ENCODE results near the gene NADSYN1.
A peak's percentile ranks its signal among the peaks of the same experiment; 100 is the strongest.
"Not testable (repeated sequence)": the region's sequence is repeated elsewhere in the genome, so short reads cannot be mapped to it uniquely, and the experiment has no call there.

NADSYN1 gene

GRCh38 chr11:71530602-71531001 lies 77.6 kb downstream of the NADSYN1 start:
- H3K27me3 Mint-ChIP-seq: peaks cover 22% of the 10 kb centered on the region
- no peak overlapping the region for H3K27ac Mint-ChIP-seq
- H3K4me3 Mint-ChIP-seq: no peak overlapping the region
- no peaks in the 10 kb centered on the region for H3K9me3 Mint-ChIP-seq
- no peaks in the 10 kb centered on the region for H3K4me1 Mint-ChIP-seq
- no peak for ATAC-seq
- DNase-seq: no peak

GRCh38 chr11:71532036-71532610 lies 79.1 kb downstream of the NADSYN1 start:
- Mint-ChIP-seq H3K27ac (peak overlapping the region; percentile 38 to 72), H3K4me3 (no peak overlapping the region), H3K9me3 (no peaks in the 10 kb centered on the region), H3K27me3 (peaks cover 14% of the 10 kb centered on the region), H3K4me1 (no peaks in the 10 kb centered on the region)
- DNase-seq: no peak
- no peak for ATAC-seq

- H3K4me1 Mint-ChIP-seq, H3K4me3 Mint-ChIP-seq, H3K27me3 Mint-ChIP-seq, H3K27ac Mint-ChIP-seq, ATAC-seq, H3K9me3 Mint-ChIP-seq, DNase-seq: not testable (repeated sequence)
Observed at GRCh38 chr11:71534711-71535608, 82.0 kb downstream of the NADSYN1 start.

GRCh38 chr11:71535825-71536224 lies 82.8 kb downstream of the NADSYN1 start:
- no peak for ATAC-seq
- no peaks in the 10 kb centered on the region for H3K27me3 Mint-ChIP-seq
- no peak overlapping the region for H3K4me3 Mint-ChIP-seq

GRCh38 chr11:71537537-71537936 lies 84.5 kb downstream of the NADSYN1 start:
- Mint-ChIP-seq H3K4me1 (no peaks in the 10 kb centered on the region), H3K4me3 (no peak overlapping the region), H3K27ac (no peak overlapping the region), H3K9me3 (peaks cover 10 to 21% of the 10 kb centered on the region in 2 donors), H3K27me3 (no peaks in the 10 kb centered on the region)
- DNase-seq (no peak), ATAC-seq (no peak)

More at GRCh38 chr11:71535825-71536224, 82.8 kb downstream of the NADSYN1 start:
- no peak for DNase-seq
- Mint-ChIP-seq H3K4me1 (no peaks in the 10 kb centered on the region), H3K9me3 (peaks cover 3 to 12% of the 10 kb centered on the region in 2 donors), H3K27ac (peak overlapping the region in 1 of 2 donors; percentile 57)

GRCh38 chr11:71537977-71538665 lies 85.1 kb downstream of the NADSYN1 start, which contains the start of gene KRTAP5-8:
KRTAP5-8 (plus strand) TSS chr11:71538025; CDS start chr11:71538056, 31 bp downstream.
- H3K9me3 Mint-ChIP-seq: peaks cover 10 to 24% of the 10 kb centered on the region in 2 donors
- not testable (repeated sequence) for DNase-seq, H3K27me3 Mint-ChIP-seq, H3K4me1 Mint-ChIP-seq, H3K4me3 Mint-ChIP-seq, ATAC-seq, H3K27ac Mint-ChIP-seq

- no peak for DNase-seq
- Mint-ChIP-seq H3K27ac (no peak overlapping the region), H3K27me3 (peaks cover 7% of the 10 kb centered on the region), H3K9me3 (peaks cover 10 to 27% of the 10 kb centered on the region in 2 donors), H3K4me3 (no peak overlapping the region), H3K4me1 (peaks cover 9% of the 10 kb centered on the region)
- no peak for ATAC-seq
Observed at GRCh38 chr11:71538666-71538990, 85.6 kb downstream of the NADSYN1 start.

- no peak for DNase-seq
- no peak for ATAC-seq
- H3K4me1 Mint-ChIP-seq: peaks cover 13% of the 10 kb centered on the region
- peaks cover 10 to 27% of the 10 kb centered on the region in 2 donors for H3K9me3 Mint-ChIP-seq
- H3K27ac Mint-ChIP-seq: no peak overlapping the region
- peaks cover 7% of the 10 kb centered on the region for H3K27me3 Mint-ChIP-seq
- no peak overlapping the region for H3K4me3 Mint-ChIP-seq
Observed at GRCh38 chr11:71539017-71539416, 86.0 kb downstream of the NADSYN1 start.

GRCh38 chr11:71539971-71540370 lies 87.0 kb downstream of the NADSYN1 start:
- not testable (repeated sequence) for H3K27me3 Mint-ChIP-seq, H3K4me3 Mint-ChIP-seq, ATAC-seq, H3K27ac Mint-ChIP-seq, DNase-seq
- peaks cover 18% of the 10 kb centered on the region for H3K4me1 Mint-ChIP-seq
- peaks cover 10 to 27% of the 10 kb centered on the region in 2 donors for H3K9me3 Mint-ChIP-seq

- DNase-seq, H3K27ac Mint-ChIP-seq, ATAC-seq, H3K4me3 Mint-ChIP-seq, H3K27me3 Mint-ChIP-seq: not testable (repeated sequence)
- Mint-ChIP-seq H3K4me1 (peaks cover 18% of the 10 kb centered on the region), H3K9me3 (peaks cover 10 to 27% of the 10 kb centered on the region in 2 donors)
Observed at GRCh38 chr11:71540521-71541304, 87.7 kb downstream of the NADSYN1 start.

- Mint-ChIP-seq H3K9me3 (peaks cover 10 to 37% of the 10 kb centered on the region in 2 donors), H3K27ac (peak overlapping the region in 1 of 2 donors; percentile 45), H3K4me3 (no peak overlapping the region), H3K27me3 (peaks cover 17% of the 10 kb centered on the region), H3K4me1 (peaks cover 18% of the 10 kb centered on the region)
- ATAC-seq (no peak), DNase-seq (no peak)
Observed at GRCh38 chr11:71542382-71542781, 89.4 kb downstream of the NADSYN1 start.

GRCh38 chr11:71542879-71543777 lies 90.1 kb downstream of the NADSYN1 start:
- no peak overlapping the region for H3K27ac Mint-ChIP-seq
- peaks cover 10 to 37% of the 10 kb centered on the region in 2 donors for H3K9me3 Mint-ChIP-seq

GRCh38 chr11:71543866-71544265 lies 90.9 kb downstream of the NADSYN1 start:
- Mint-ChIP-seq H3K4me3 (no peak overlapping the region), H3K4me1 (peaks cover 18% of the 10 kb centered on the region), H3K9me3 (peaks cover 10 to 37% of the 10 kb centered on the region in 2 donors), H3K27ac (no peak overlapping the region), H3K27me3 (peaks cover 30% of the 10 kb centered on the region)
- no peak for DNase-seq
- no peak for ATAC-seq

More at GRCh38 chr11:71542879-71543777, 90.1 kb downstream of the NADSYN1 start:
- H3K27me3 Mint-ChIP-seq: peaks cover 23% of the 10 kb centered on the region
- DNase-seq (peak in 1 of 2 donors; percentile 28), ATAC-seq (peak; percentile 42)
- H3K4me1 Mint-ChIP-seq: peaks cover 18% of the 10 kb centered on the region
- peak overlapping the region; percentile 19 to 20 for H3K4me3 Mint-ChIP-seq
